Activated T-cell treated with anti-CD3 and anti-CD28 coated beads for 1 hour (primary cell): ENCODE data around the gene CHST3.

Experiments used
- DNase-seq: peaks from one replicate; pipeline ENCODE4 v3.0.0-alpha.2; 2020; ENCODE audit warnings: low read depth

The CHST3 gene

GRCh38 chr10:71990706-71991269 lies 26.6 kb downstream of the CHST3 start:
- DNase-seq = no peak

GRCh38 chr10:71995449-71995848 lies 31.3 kb downstream of the CHST3 start:
- DNase-seq = no peak

GRCh38 chr10:71995887-71996575 lies 31.8 kb downstream of the CHST3 start:
- no peak for DNase-seq

- DNase-seq = no peak
These were observed 32.6 kb downstream of the CHST3 start for GRCh38 chr10:71996592-71997371.

GRCh38 chr10:71998119-71998839 lies 34.1 kb downstream of the CHST3 start:
- no peak for DNase-seq

- no peak for DNase-seq
These were observed 34.6 kb downstream of the CHST3 start for GRCh38 chr10:71998840-71999194.

- DNase-seq = no peak
These were observed 35.3 kb downstream of the CHST3 start for GRCh38 chr10:71999360-72000072.

GRCh38 chr10:72000073-72001032 lies 36.2 kb downstream of the CHST3 start:
- DNase-seq = no peak

- no peak for DNase-seq
These were observed 36.8 kb downstream of the CHST3 start for GRCh38 chr10:72001033-72001395.

GRCh38 chr10:72002354-72003295 lies 38.4 kb downstream of the CHST3 start:
- DNase-seq = no peak

- no peak for DNase-seq
These were observed 41.8 kb downstream of the CHST3 start for GRCh38 chr10:72006026-72006425.

GRCh38 chr10:72007246-72007892 lies 43.2 kb downstream of the CHST3 start:
- no peak for DNase-seq

GRCh38 chr10:72008096-72008981 lies 44.1 kb downstream of the CHST3 start:
- DNase-seq = no peak

GRCh38 chr10:72009051-72009424 lies 44.8 kb downstream of the CHST3 start:
- DNase-seq = no peak

GRCh38 chr10:72009425-72010081 lies 45.4 kb downstream of the CHST3 start:
- DNase-seq = no peak

GRCh38 chr10:72010234-72010973 lies 46.2 kb downstream of the CHST3 start:
- no peak for DNase-seq

- no peak for DNase-seq
These were observed 46.8 kb downstream of the CHST3 start for GRCh38 chr10:72011016-72011415.
